IPS-20b (cell line): ENCODE measurements around the gene TNRC18.

Source experiments
- H3K27ac ChIP-seq: one replicate; pipeline ENCODE4 v1.5.1; 2013; ENCODE audit warnings: low read length
- H3K27me3 ChIP-seq: 2 replicates; pipeline ENCODE4 v1.6.1; 2013; ENCODE audit warnings: mild to moderate bottlenecking, low read length, inconsistent platforms; ENCODE audit not compliant: insufficient read depth
- H3K36me3 ChIP-seq: 2 replicates; pipeline ENCODE4 v1.6.1; 2013; ENCODE audit warnings: low read depth, mild to moderate bottlenecking, inconsistent platforms, low read length, moderate library complexity; ENCODE audit not compliant: insufficient read depth
- H3K4me1 ChIP-seq: 2 replicates; pipeline ENCODE4 v1.6.1; 2013; ENCODE audit warnings: mild to moderate bottlenecking, control low read depth, inconsistent platforms, low read length, moderate library complexity; ENCODE audit not compliant: insufficient read depth
- H3K4me3 ChIP-seq: 2 replicates; pipeline ENCODE4 v1.5.1; 2013; ENCODE audit warnings: mild to moderate bottlenecking, low read length, inconsistent platforms
- H3K9ac ChIP-seq: 2 replicates; pipeline ENCODE4 v1.6.1; 2013; ENCODE audit warnings: low read depth, mild to moderate bottlenecking, inconsistent platforms, low read length, moderate library complexity
- H3K9me3 ChIP-seq: 2 replicates; pipeline ENCODE4 v1.6.1; 2013; ENCODE audit warnings: mild to moderate bottlenecking, low read depth, low read length, inconsistent platforms; ENCODE audit not compliant: insufficient read depth

The TNRC18 gene

DNA sequence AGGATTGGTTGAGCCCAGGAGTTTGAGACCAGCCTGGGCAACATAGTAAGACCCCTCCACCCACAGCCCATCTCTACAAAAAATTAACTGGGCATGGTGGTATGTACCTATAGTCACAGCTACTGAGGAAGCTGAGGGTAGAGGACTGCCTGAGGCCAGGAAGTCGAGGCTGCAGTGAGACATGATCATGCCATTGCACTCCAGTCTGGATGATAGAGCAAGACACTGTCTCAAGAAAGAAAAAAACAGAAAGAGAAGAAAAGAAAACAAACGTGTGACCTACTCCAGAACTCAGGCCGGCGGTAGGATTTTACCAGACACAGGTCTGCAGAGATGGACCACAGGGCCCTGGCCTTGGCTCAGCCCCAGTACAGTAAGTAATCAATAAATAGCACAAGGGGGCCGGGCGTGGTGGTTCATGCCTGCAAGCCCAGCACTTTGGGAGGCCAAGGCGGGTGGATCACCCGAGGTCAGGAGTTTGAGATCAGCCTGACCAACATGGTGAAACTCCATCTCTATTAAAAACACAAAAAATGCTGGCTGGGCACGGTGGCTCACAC lies 35.4 kb upstream of the TNRC18 start:
- H3K9ac ChIP-seq, result no peak overlapping the region
- no peaks in the 10 kb centered on the region for H3K36me3 ChIP-seq
- H3K27ac ChIP-seq, result no peak overlapping the region
- H3K27me3 ChIP-seq, result no peaks in the 10 kb centered on the region
- H3K4me1 ChIP-seq, result no peaks in the 10 kb centered on the region
- H3K9me3 ChIP-seq, result no peaks in the 10 kb centered on the region
- H3K4me3 ChIP-seq, result no peak overlapping the region

DNA sequence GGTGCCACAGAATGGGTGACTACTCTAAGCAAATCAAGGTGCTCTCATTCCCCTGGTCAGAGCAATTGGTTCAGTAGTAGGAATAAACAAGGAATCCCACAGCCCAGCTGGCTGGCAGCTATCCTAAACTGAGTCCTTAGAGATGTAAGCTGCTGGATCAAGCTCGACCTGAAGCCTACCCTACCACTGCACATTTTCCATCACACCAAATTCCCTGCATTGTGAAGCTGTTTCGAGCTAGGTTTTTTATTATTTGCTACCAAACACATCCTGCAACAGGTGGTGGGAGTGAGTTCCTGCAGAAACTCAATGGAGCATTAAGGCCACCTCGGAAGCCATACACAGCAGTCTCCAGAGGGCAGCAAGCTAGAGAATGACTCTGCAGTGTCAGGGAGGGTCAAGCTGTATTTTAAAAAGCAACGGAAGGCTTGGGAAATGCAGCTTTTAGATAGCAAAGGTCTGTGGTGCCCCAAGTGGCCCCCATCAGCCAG lies 33.7 kb upstream of the TNRC18 start:
- H3K4me3 ChIP-seq, result no peak overlapping the region
- H3K27ac ChIP-seq, result no peak overlapping the region
- no peaks in the 10 kb centered on the region for H3K9me3 ChIP-seq

GRCh38 chr7:5456409-5456808 lies 32.8 kb upstream of the TNRC18 start:
- Histone ChIP-seq H3K9ac (no peak overlapping the region), H3K36me3 (no peaks in the 10 kb centered on the region), H3K27me3 (no peaks in the 10 kb centered on the region), H3K27ac (no peak overlapping the region), H3K4me3 (no peak overlapping the region), H3K4me1 (no peaks in the 10 kb centered on the region), H3K9me3 (no peaks in the 10 kb centered on the region)

More for the DNA sequence above, 33.7 kb upstream of the TNRC18 start:
- Histone ChIP-seq H3K9ac (no peak overlapping the region), H3K27me3 (no peaks in the 10 kb centered on the region), H3K4me1 (no peaks in the 10 kb centered on the region), H3K36me3 (no peaks in the 10 kb centered on the region)

DNA sequence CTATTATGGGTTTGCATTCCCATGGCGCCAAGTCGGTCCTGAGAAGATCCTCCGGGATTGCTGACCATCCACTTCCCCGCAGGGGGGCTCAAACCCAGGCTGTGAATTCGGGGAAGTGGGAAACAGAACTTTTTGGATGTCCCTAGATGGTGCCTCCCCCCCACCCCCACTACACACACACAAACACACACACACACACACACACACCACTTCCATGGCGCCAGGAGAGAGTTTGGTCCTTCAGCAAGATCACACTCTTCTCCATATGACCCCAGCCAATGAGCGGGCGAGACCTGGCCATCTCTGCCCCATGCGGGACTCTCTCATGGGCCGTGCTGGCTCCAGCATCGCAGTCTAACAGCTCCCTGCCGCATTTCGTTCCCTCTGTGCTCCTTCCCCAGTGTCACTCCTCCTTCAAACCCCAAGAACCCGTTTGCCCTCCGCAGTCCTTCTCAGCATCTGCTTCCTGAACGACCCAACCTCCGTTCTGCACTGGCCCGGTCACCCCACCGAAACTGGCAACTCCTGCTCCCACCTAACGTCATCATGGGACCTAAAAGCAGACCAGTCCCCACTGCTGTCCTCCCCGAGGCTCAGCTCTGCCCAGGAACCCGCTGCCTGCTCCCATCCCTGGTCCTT lies 32.1 kb upstream of the TNRC18 start:
- no peak overlapping the region for H3K27ac ChIP-seq
- no peaks in the 10 kb centered on the region for H3K27me3 ChIP-seq
- H3K9me3 ChIP-seq, result no peaks in the 10 kb centered on the region
- H3K4me3 ChIP-seq, result no peak overlapping the region
- no peaks in the 10 kb centered on the region for H3K4me1 ChIP-seq
- no peak overlapping the region for H3K9ac ChIP-seq
- no peaks in the 10 kb centered on the region for H3K36me3 ChIP-seq

GRCh38 chr7:5455175-5455574 lies 31.5 kb upstream of the TNRC18 start:
- no peaks in the 10 kb centered on the region for H3K9me3 ChIP-seq
- H3K27me3 ChIP-seq, result no peaks in the 10 kb centered on the region
- no peaks in the 10 kb centered on the region for H3K36me3 ChIP-seq
- H3K4me1 ChIP-seq, result no peaks in the 10 kb centered on the region; the same call in 1 of the 2 replicates
- H3K27ac ChIP-seq, result no peak overlapping the region
- no peak overlapping the region for H3K9ac ChIP-seq
- H3K4me3 ChIP-seq, result no peak overlapping the region

DNA sequence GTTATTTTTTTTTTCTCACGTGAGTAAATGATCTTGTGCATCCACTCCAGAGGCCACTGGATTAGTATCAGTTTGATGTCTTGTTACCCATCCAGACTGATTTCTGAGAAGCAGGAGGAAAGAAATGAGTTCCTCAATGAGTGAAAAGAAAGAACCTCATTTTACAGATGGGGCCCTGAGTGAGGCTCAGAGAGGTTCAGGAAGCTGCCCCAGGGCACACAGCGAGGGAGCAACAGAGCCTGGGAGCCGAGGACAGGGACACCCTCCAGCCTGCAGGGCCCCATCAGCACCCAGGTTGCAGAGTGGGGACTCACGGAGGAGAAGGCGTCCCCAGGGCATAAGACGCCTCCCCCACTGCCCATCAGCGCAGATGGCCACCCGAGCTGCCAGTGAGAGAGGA lies 30.9 kb upstream of the TNRC18 start:
- H3K36me3 ChIP-seq, result no peaks in the 10 kb centered on the region
- no peak overlapping the region for H3K4me3 ChIP-seq
- H3K9me3 ChIP-seq, result no peaks in the 10 kb centered on the region
- H3K27me3 ChIP-seq, result no peaks in the 10 kb centered on the region
- no peaks in the 10 kb centered on the region; the same call in 1 of the 2 replicates for H3K4me1 ChIP-seq
- H3K9ac ChIP-seq, result no peak overlapping the region
- H3K27ac ChIP-seq, result no peak overlapping the region

DNA sequence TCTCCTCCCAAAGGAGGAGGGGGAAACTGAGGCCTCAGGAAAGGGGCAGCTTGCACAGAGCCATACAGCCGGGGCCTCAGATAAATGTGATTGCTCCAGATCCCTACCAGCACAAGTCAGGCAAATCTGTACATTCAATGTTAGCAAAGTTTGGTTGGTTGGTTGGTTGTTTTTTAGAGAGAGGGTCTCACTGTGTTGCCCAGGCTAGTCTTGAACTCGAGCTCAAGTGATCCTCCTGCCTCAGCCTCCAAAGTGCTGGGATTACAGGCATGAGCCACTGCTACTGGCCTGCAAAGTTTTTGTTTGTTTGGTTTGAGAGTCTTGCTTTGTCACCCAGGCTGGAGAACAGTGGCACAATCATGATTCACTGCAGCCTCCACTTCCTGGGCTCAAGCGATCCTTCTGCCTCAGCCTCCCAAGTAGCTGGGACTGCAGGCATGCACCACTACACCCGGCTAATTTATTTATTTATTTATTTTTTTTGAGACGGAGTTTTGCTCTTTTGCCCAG lies 30.0 kb upstream of the TNRC18 start:
- H3K36me3 ChIP-seq, result no peaks in the 10 kb centered on the region
- H3K9ac ChIP-seq, result no peak overlapping the region
- H3K27me3 ChIP-seq, result no peaks in the 10 kb centered on the region
- H3K9me3 ChIP-seq, result no peaks in the 10 kb centered on the region
- no peak overlapping the region for H3K27ac ChIP-seq
- no peaks in the 10 kb centered on the region; the same call in 1 of the 2 replicates for H3K4me1 ChIP-seq
- H3K4me3 ChIP-seq, result no peak overlapping the region

DNA sequence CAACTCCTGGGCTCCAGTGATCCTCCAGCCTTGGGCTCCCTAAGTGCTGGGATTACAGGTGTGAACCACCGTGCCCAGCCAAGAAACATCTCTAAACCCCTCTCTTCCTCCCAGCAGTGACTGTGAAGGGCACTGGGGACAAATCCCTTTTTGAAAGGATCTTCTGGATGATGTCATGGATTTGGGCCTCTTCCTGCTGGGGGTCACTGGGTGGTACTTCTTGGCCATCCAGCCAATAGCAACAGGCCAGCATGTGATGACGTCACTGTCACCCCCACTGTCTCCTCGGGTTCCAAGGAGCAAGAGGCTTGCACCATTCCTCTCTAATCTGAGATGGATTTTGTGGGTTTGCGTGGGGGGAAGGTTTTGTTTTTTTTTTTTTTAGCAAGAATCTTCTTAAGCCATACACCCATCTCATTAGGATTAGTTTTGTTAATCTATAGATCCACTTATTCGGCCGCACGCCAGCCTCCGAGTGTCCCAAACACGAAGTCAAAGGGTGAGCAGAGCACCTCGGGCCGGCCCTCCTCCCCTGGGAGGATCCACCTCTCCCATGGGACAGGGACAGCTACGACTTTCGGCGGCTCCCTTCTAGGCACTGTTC lies 29.4 kb upstream of the TNRC18 start:
- Histone ChIP-seq H3K4me3 (no peak overlapping the region), H3K9me3 (no peaks in the 10 kb centered on the region), H3K9ac (no peak overlapping the region), H3K27me3 (no peaks in the 10 kb centered on the region), H3K27ac (no peak overlapping the region), H3K36me3 (no peaks in the 10 kb centered on the region), H3K4me1 (no peaks in the 10 kb centered on the region; the same call in 1 of the 2 replicates)

GRCh38 chr7:5452470-5452899 lies 28.9 kb upstream of the TNRC18 start:
- Histone ChIP-seq H3K27me3 (no peaks in the 10 kb centered on the region), H3K4me3 (no peak overlapping the region), H3K4me1 (no peaks in the 10 kb centered on the region; the same call in 1 of the 2 replicates), H3K36me3 (no peaks in the 10 kb centered on the region), H3K27ac (no peak overlapping the region), H3K9ac (no peak overlapping the region), H3K9me3 (no peaks in the 10 kb centered on the region)

DNA sequence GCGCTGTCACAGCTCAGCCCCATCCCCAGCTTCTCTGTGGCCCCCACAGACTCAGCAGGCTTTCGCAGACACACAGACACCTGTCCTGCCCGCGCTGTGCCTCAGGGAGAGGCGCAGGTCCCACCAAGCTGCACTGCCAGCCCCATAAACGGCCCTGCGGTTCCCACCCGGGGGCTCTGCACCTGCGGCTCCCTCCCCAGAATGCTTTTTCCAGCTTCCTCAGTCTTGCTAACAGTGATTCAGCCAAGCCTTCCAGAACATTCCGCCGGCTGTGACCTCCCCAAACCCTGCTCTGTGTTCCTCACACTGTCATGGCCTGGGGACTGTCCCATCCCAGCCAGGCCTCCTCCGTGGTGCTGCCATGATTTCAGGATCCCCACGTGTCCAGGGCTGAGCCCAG lies 27.8 kb upstream of the TNRC18 start:
- Histone ChIP-seq H3K27ac (no peak overlapping the region), H3K9ac (no peak overlapping the region), H3K4me3 (no peak overlapping the region), H3K9me3 (no peaks in the 10 kb centered on the region), H3K4me1 (no peaks in the 10 kb centered on the region; the same call in 1 of the 2 replicates), H3K27me3 (no peaks in the 10 kb centered on the region), H3K36me3 (no peaks in the 10 kb centered on the region)

GRCh38 chr7:5450549-5451327 lies 27.1 kb upstream of the TNRC18 start:
- Histone ChIP-seq H3K4me3 (no peak overlapping the region), H3K9ac (no peak overlapping the region), H3K27me3 (no peaks in the 10 kb centered on the region), H3K36me3 (no peaks in the 10 kb centered on the region), H3K9me3 (no peaks in the 10 kb centered on the region), H3K4me1 (no peaks in the 10 kb centered on the region; the same call in 1 of the 2 replicates), H3K27ac (no peak overlapping the region)
